Activated CD4-positive, alpha-beta T cell treated with anti-CD3 and anti-CD28 coated beads, Interleukin-2, amount 50 U/mL, for 4 hours (primary cell): ENCODE measurements around the gene NPAS3.

Experiments
- DNase-seq, 2 experiments: peaks; one replicate each; pipeline ENCODE4 v3.0.0-alpha.2; 2020

The NPAS3 gene

GRCh38 chr14:33452995-33453394, 514.3 kb downstream of the NPAS3 start:
- DNase-seq, result no peak

- DNase-seq, result no peak
Measured at GRCh38 chr14:33454022-33454595, 515.4 kb downstream of the NPAS3 start.

DNA sequence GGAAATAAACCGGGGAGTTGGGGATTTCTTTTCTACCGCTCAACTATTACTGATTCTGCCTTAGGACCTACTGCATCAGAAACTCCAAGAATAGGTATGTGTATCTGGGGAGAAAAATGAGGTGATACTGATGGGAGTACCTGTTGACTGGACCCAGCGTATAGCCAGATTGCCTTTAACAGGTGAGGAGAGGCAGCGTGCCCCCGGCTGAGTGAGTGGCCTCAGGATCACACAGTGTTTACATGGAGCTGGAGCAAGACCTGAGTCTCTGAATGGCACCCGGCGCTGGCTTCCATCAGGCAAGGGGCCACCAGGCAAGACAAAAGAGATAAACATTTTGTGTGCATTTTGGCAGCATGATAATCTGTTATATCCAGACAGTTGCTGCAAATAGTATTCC, 516.0 kb downstream of the NPAS3 start:
- no peak for DNase-seq

- no peak for DNase-seq
Measured at GRCh38 chr14:33455654-33456345, 517.1 kb downstream of the NPAS3 start.

DNA sequence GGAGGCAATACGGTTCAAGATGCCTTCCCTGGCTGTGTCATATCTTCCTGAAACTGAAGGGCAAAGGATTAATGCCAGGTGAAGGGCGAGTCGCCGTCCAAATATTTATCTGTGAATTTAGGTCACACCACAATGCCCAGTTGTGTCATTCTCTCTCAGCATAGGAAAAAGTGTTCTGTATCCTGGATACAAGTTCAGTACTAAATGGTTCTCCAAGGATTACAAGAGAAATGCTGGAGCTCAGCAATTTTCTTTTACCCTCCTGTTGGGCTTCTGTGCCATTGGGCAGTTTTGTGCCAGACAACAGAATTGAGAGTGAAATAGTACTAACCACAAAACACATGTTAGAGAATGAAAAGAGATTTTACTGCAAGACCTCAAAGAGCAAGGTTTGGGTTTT, 518.3 kb downstream of the NPAS3 start:
- no peak for DNase-seq

- DNase-seq, result no peak
Measured at GRCh38 chr14:33457617-33458016, 518.9 kb downstream of the NPAS3 start.

DNA sequence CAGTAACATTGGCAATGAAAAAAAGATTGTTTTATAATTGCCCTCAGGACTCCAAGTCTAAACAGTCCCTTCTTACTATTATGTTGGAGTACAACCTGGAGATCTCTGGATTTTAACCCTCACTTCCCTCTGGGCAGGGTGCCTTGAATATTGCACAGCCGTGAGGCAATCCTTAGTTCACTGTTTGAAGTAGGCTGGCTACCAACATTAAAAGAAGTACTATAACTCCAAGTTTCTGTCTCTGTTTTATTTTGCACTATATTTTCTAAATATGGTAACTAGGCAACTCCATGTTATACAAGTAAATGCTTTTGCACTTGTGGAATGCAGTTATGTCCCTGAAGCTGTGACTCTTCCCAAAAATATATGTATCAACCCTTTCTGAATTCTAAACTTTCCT, 521.5 kb downstream of the NPAS3 start:
- DNase-seq, result no peak

- DNase-seq, result no peak
Measured at GRCh38 chr14:33461036-33461435, 522.4 kb downstream of the NPAS3 start.

- DNase-seq, result no peak
Measured at GRCh38 chr14:33463731-33464130, 525.1 kb downstream of the NPAS3 start.

DNA sequence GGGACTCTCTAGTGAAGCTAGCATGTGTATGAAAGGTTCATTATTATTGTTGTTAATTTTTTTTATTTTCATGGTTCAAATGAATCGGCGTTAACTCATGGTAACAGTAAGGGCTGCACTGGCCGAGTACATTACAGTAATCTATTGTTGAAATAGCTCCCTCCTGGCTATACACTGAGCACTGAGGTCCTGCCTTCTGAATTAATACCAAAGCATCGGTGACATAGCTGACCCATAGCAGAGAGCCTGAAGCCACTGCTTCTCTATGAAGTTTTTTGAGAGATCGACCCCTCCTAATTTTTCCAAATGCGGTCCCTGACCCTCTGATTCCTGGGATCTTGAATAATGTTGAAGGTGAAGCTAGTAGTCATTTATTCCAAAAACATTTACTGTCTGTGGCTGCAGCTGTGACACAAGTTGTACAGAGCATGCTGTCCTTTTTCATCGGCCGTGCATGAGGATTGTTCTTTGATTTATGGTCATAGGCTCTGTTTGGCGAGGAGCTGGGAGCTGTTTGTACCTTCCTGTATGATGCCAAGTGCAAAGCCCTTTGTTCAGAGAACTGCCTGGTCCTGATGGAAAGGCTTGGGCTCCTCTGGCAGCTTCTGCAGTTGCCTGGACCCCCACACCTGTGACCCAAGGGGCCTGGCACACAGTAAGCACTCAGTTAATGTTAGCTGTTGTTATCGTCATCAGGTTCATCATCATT, 525.7 kb downstream of the NPAS3 start:
- no peak for DNase-seq

DNA sequence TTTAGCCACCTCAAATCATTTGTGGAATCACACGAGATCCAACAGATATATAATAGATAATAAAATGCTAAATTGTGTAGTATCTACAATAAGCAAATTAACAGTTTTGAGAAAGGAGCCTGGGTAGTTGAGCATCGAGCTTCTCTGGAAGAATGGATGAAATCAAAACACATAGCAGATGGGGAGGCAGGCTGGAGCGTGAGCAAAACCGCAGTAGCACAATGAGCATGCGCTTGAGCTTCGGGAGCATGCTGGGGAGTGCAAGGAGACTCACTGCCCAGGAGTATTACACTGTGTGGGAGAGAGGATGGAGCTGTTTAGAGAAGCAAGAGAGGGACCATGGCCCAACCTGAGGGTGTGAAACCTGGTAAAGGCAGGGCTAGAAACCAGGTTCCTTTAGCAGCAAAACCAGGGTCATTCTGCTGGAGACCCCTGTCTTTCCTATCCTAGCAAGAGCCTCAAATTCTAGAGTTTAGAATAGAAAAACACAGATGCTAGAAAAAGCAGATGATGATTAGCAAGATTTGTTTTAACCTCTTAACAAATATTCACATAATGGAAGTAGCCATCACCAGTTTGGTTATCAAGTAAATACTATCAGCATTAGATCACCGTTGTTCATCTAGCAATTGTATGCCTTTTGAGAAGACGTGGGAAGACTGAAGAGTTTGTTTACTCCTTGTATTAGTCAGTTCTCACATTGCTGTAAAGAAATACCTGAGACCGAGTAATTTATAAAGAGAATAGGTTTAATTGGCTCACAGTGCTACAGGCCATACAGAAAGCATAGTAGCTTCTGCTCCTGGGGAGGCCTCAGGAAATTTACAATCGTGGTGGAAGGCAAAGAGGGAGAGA, 527.4 kb downstream of the NPAS3 start:
- DNase-seq, result no peak

- DNase-seq, result no peak
Measured at GRCh38 chr14:33467971-33468370, 529.3 kb downstream of the NPAS3 start.

DNA sequence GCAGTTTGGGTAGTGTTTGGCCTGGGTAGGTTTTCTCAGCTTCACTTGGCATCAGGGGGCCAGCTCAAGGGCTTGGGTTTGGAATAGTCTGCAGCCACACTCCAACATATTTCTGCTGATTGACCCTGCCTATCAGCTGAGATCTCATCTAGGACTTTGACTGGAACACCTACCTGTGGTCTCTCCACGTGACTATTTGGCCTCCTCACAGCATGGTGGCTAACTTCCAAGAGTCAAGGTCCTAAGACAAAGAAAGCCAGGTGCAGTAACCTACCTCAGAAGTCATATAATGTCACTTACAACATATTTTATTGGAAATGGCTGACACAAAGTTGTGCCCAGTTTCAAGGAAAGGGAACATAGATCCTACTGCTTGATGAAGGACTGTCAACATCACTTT, 531.2 kb downstream of the NPAS3 start:
- DNase-seq, result no peak

- DNase-seq, result no peak
Measured at GRCh38 chr14:33471776-33472175, 533.1 kb downstream of the NPAS3 start.

GRCh38 chr14:33475623-33476022, 536.9 kb downstream of the NPAS3 start:
- no peak for DNase-seq

DNA sequence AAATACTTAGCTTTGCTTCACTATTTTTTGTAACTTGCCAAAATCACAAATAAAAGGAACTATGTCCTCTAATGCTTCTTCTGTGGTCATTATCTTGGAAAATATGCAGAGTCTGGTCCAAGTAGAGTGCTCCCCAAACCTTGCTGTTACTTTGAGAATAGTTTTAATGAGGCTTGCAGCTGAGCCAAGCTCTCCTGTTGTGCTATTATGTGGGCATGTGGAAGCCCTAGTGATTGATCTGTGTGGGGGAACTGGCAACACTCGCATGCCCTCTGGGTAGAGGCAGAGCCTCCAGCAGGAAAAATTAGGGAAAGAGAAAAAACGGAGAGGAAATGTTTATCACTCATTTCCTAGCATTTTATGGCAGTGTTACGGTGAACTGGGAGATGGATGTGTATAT, 539.1 kb downstream of the NPAS3 start:
- DNase-seq, result no peak

GRCh38 chr14:33480071-33480886, 541.6 kb downstream of the NPAS3 start:
- DNase-seq, result no peak

- no peak for DNase-seq
Measured at GRCh38 chr14:33480887-33481184, 542.2 kb downstream of the NPAS3 start.

DNA sequence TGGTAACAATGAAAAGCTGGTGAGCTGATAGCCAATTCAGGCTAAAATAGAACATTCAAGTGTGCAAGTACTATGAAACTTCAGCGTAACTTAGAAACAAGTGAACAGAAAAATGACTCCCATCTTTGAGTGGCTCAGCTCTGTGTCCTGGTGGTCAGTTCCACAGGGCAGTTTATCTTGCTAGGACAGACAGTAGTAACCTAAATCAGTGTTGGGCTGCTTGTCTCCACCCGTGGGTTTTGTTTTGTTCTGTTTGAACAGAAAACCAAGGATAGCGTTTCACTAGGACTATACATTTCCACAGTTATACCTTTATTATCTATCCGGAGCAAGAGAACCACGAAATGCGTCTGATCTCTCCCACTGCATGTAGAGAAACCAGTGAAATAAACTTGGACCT, 544.4 kb downstream of the NPAS3 start:
- no peak for DNase-seq

GRCh38 chr14:33483541-33483940, 544.9 kb downstream of the NPAS3 start:
- no peak for DNase-seq

GRCh38 chr14:33484264-33484663, 545.6 kb downstream of the NPAS3 start:
- no peak for DNase-seq

DNA sequence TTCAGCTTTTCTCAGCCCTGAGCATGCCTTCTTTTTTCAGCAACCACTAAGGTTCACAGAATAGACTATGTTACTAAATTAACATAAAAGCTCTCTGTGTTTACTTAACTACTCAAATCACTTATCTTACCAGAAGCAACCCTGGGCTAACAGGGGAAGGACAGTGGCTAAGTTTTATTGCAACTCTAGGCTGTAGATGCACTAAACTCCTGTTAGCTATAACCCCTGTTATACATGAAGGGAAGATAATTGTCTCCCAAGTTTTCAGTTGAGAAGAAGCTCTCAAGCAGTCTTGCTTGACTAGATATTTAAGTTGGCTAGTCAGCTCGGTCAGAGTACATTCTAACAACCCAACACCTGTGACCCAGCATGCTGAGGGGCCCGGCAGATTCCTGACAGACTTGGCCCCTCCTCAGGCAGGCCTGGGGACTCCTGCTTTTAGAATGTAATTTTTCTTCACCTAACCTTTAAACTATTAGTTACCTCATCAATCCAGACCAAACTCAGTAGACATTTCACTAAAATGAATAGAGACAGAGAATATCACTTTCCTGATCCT, 547.7 kb downstream of the NPAS3 start:
- DNase-seq, result no peak
